ENCODE measurements around the gene PCGF3. TPM values are rescaled to one million over a fixed set of nuclear protein-coding genes. Genes with fewer than 3 reads are reported as not detected.

The PCGF3 gene
- total and polyA plus RNA-seq, 10 of the 15 experiments (the other 5 are each of a cell fraction or from before 2014, with no cell fraction given), result 2.2 to 43.8 (median 15.9) TPM

GRCh38 chr4:684623-685327 lies 20.9 kb upstream of the PCGF3 start:
- Histone ChIP-seq H3K79me2 (ENCODE audit: control insufficient read depth, insufficient read depth, low read length) (no peaks in the 10 kb centered on the region), H3K9me3 (replicated peaks; ENCODE audit: control insufficient read depth, insufficient read depth, low read length) (no peaks in the 10 kb centered on the region), H2AFZ (ENCODE audit: control insufficient read depth, low read depth, low read length) (no peak overlapping the region), H3K4me2 (ENCODE audit: control insufficient read depth, insufficient read depth) (no peak overlapping the region), H3K27ac (ENCODE audit: control insufficient read depth, insufficient read depth) (no peak overlapping the region), H4K20me1 (ENCODE audit: control insufficient read depth, insufficient read depth) (no peaks in the 10 kb centered on the region), H3K27me3 (replicated peaks in 1 of 2; ENCODE audit: control insufficient read depth in 2 of 2, insufficient read depth in 2 of 2, low read length in 1 of 2) (no peaks in the 10 kb centered on the region), H3K4me1 (ENCODE audit: control insufficient read depth, insufficient read depth, low read length) (peaks cover 17% of the 10 kb centered on the region), H3K36me3 (ENCODE audit: control insufficient read depth in 2 of 2, insufficient read depth in 2 of 2, low read length in 1 of 2) (no peaks in the 10 kb centered on the region), H3K4me3 (no peak overlapping the region), H3K9ac (ENCODE audit: control insufficient read depth, insufficient read depth, low read length) (no peak overlapping the region)
- ATAC-seq (no peak), DNase-seq (ENCODE audit: low read depth, low spot score) (no peak), FAIRE-seq (no peak)
- WGBS (ENCODE audit: insufficient coverage, insufficient replicate concordance, low lambda C conversion rate, missing lambda C conversion rate), result 43% methylated on average over 21 of the region's 21 CpGs
- TF ChIP-seq YBX1 (IDR thresholded peaks at IDR 0.05) (no peak), NFIC (IDR thresholded peaks at IDR 0.05; ENCODE audit: low read depth, low read length) (no peak), ZBED1 (IDR thresholded peaks at IDR 0.05; ENCODE audit: borderline replicate concordance) (no peak), BHLHE40 (IDR thresholded peaks at IDR 0.05; ENCODE audit: borderline replicate concordance in 1 of 2, low read depth in 2 of 2, low read length in 1 of 2) (no peak), SIX5 (IDR thresholded peaks at IDR 0.05; ENCODE audit: low read depth, low read length, severe bottlenecking) (no peak), SP1 (IDR thresholded peaks at IDR 0.05; ENCODE audit: low read depth, low read length) (no peak), ELK1 (IDR thresholded peaks at IDR 0.05; ENCODE audit: low read depth, low read length) (no peak), NFXL1 (IDR thresholded peaks at IDR 0.05; ENCODE audit: borderline replicate concordance) (no peak), ZBTB4 (CRISPR knock-in tag; IDR thresholded peaks at IDR 0.05) (no peak), CEBPB (IDR thresholded peaks at IDR 0.05; ENCODE audit: borderline replicate concordance in 1 of 2, low read depth in 2 of 2, low read length in 2 of 2) (no peak), NBN (IDR thresholded peaks at IDR 0.05) (no peak)
- BruUV-seq (replicated peaks), result no TSS peak
- in situ Hi-C loops (cut with MboI), result no loop called here
- ChIA-PET SMC1A (ENCODE audit: uncharacterized antibody, unreplicated experiment) (interaction anchor here (1.4 kb wide), 1 partner anchor 16 kb away, joined by 4 read pairs; no protein-coding TSS in a partner anchor), POLR2A (no interaction called here), RAD21 (ENCODE audit: unreplicated experiment) (interaction anchor here (0.8 kb wide), 2 partner anchors 58 to 131 kb away, joined by 3 to 4 read pairs; no protein-coding TSS in a partner anchor), CTCF (interaction anchor here (1.2 to 1.7 kb wide), 4 partner anchors 9 to 302 kb away, joined by 3 to 8 read pairs (median 6); partner anchors contain the start of gene IDUA)
- intact Hi-C loops (cut with micrococcal nuclease; ENCODE audit: unreplicated experiment), result no loop called here

All from GM12878 (cell line).